Measurements from ENCODE around the gene ALDH1L2. TPM values are rescaled to one million over a fixed set of nuclear protein-coding genes. Genes with fewer than 3 reads are reported as not detected.

Gene ALDH1L2
- total and polyA plus RNA-seq, 3 donors from 2014 or later: 2.3 to 3.5 (median 2.5) TPM

DNA sequence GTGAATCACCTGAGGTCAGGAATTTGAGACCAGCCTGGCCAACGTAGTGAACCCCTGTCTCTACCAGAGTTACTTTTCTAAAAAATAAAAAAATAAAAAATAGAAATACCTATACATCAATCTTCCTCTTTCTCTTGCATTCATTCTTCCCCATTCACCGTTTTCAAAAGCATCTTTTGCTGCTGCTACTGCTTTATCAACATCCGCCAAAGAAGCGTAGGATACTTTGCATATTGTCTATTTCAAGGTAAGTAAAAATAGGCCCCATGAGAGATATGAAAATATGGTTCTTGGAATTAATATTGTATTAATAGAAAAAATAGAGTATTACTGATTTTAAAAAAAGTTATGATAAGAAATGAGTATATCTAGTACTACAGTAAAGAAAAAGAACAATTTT lies 32.3 kb downstream of the ALDH1L2 start:
- no peak overlapping the region for H3K27ac ChIP-seq
- intact Hi-C loops (cut with DNase I; ENCODE audit: low total_unique reads): no loop called here
- no peaks in the 10 kb centered on the region for H3K9me3 ChIP-seq
- no peaks in the 10 kb centered on the region for H3K4me1 ChIP-seq
- TF ChIP-seq CTCF (IDR thresholded peaks at IDR 0.05) (no peak), POLR2A (IDR thresholded peaks at IDR 0.05) (no peak)
- WGBS, 2 donors: 89 to 91% methylated on average over 4 of the region's 4 CpGs
- H3K36me3 ChIP-seq (ENCODE audit: low read depth, missing control alignments): no peaks in the 10 kb centered on the region
- DNase-seq: no peak
- no peak overlapping the region for H3K4me3 ChIP-seq
- no peaks in the 10 kb centered on the region for H3K27me3 ChIP-seq

DNA sequence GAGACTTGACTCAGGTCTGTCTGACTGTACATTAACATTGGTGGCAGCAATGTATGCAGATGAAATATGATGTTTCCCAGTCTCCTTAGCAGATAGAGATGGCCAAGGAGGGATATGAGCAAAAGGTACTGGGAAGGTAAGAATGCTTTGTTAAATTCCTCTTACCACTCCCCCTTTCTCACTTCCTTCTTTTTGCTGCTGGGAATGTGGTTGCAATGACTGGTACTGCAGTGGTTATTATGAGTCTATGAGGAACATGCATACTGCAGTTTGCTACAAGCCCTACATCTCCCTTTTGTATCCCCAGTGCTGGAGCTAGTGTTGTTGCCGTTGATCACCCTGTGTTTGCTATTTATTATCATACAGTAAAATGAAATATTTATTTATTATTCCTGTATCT lies 35.9 kb downstream of the ALDH1L2 start:
- Histone ChIP-seq H3K27ac (no peak overlapping the region), H3K36me3 (ENCODE audit: low read depth, missing control alignments) (no peaks in the 10 kb centered on the region), H3K4me3 (no peak overlapping the region), H3K9me3 (no peaks in the 10 kb centered on the region), H3K4me1 (no peaks in the 10 kb centered on the region), H3K27me3 (no peaks in the 10 kb centered on the region)
- intact Hi-C loops (cut with DNase I; ENCODE audit: low total_unique reads): no loop called here
- WGBS, 2 donors: 94 to 100% methylated on average over 1 of the region's 1 CpG
- no peak for TF ChIP-seq POLR2A (IDR thresholded peaks at IDR 0.05)
- no peak for TF ChIP-seq CTCF (IDR thresholded peaks at IDR 0.05)
- no peak for DNase-seq

DNA sequence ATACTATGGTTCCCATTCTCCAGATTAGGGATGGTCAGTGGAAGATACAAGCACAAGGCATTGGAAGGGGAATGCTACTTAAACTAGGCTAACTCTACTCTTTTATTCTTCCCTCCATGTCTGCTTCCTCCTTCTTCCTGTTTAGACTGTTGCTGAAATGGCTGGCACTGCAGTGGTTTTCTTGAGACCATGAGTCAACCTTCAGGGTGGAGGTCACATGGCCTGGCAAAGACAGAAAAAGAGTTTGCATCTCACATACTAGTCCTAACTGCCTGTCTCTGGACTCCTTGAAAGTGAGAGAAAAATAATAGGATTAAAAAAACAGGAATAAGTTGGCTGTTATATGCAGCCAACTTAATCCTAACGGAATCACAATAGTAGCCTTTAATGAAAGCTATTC lies 37.0 kb downstream of the ALDH1L2 start:
- WGBS, 2 donors: 93% methylated on average over 1 of the region's 1 CpG

DNA sequence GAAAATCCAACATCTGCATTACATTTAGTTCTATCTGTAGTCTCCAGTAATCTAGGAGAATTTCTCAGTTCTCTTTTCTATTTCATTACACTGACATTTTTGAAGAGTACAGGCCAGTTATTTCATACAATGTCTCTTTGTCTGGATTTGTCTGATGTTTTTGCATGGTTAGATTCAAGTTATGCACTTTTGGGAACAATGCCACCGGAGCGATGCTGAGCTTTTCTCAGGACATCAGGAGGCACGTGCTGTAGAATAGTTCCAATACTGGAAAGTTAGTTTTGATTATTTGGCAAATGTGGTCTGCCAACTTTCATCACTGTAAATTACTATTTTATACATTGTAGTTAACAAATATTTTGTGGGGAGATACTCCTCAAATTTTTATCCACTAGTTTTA lies 43.1 kb downstream of the ALDH1L2 start:
- peak; percentile 71 for DNase-seq

More for the DNA sequence above, 37.0 kb downstream of the ALDH1L2 start:
- TF ChIP-seq POLR2A (IDR thresholded peaks at IDR 0.05) (no peak), CTCF (IDR thresholded peaks at IDR 0.05) (no peak)
- no peak overlapping the region for H3K27ac ChIP-seq
- no peaks in the 10 kb centered on the region for H3K9me3 ChIP-seq
- DNase-seq: no peak
- no peak overlapping the region for H3K4me3 ChIP-seq
- H3K4me1 ChIP-seq: no peaks in the 10 kb centered on the region
- H3K36me3 ChIP-seq (ENCODE audit: low read depth, missing control alignments): no peaks in the 10 kb centered on the region
- intact Hi-C loops (cut with DNase I; ENCODE audit: low total_unique reads): no loop called here
- no peaks in the 10 kb centered on the region for H3K27me3 ChIP-seq

More for the DNA sequence above, 43.1 kb downstream of the ALDH1L2 start:
- TF ChIP-seq CTCF (IDR thresholded peaks at IDR 0.05) (no peak), POLR2A (IDR thresholded peaks at IDR 0.05) (no peak)
- no peaks in the 10 kb centered on the region for H3K4me1 ChIP-seq
- WGBS, 2 donors: 58 to 87% methylated on average over 3 of the region's 3 CpGs
- H3K9me3 ChIP-seq: no peaks in the 10 kb centered on the region
- intact Hi-C loops (cut with DNase I; ENCODE audit: low total_unique reads): no loop called here
- H3K27ac ChIP-seq: no peak overlapping the region
- no peaks in the 10 kb centered on the region for H3K36me3 ChIP-seq (ENCODE audit: low read depth, missing control alignments)
- no peaks in the 10 kb centered on the region for H3K27me3 ChIP-seq
- H3K4me3 ChIP-seq: no peak overlapping the region
